Erythroblast (primary cell): ENCODE results near the gene MPO.

Experiments
- GATA1 ChIP-seq: IDR thresholded peaks from 2 replicates; pipeline ENCODE4 v1.6.1; 2011; ENCODE audit warnings: low read depth, mild to moderate bottlenecking, control low read depth, low read length, moderate library complexity
- POLR2A ChIP-seq: IDR thresholded peaks from 2 replicates; pipeline ENCODE4 v1.6.1; 2011; ENCODE audit warnings: mild to moderate bottlenecking, low read length

- TF ChIP-seq POLR2A: no peak
- no peak for TF ChIP-seq GATA1
Measured at GRCh38 chr17:58321571-58322525, 41.1 kb upstream of the MPO start.
